ENCODE results near the gene MCF2L. TPM values are rescaled to one million over a fixed set of nuclear protein-coding genes. Genes with fewer than 3 reads are reported as not detected.

Gene MCF2L
- total and polyA plus RNA-seq, 10 of the 15 experiments (the other 5 are each of a cell fraction or from before 2014, with no cell fraction given) = 0.06 to 1.1 (median 0.21) TPM; not detected in 2

GRCh38 chr13:113074876-113075275, 105.9 kb downstream of the MCF2L start:
- CTCF ChIA-PET = no interaction called here
- TF ChIP-seq ZBTB11 (CRISPR knock-in tag; IDR thresholded peaks at IDR 0.05) (no peak), MEF2B (IDR thresholded peaks at IDR 0.05; ENCODE audit: partially characterized antibody, poor library complexity, severe bottlenecking) (no peak), ETV6 (conservative IDR thresholded peaks at IDR 0.05 in 1 of 2, IDR thresholded peaks at IDR 0.05 in 1 of 2; ENCODE audit: borderline replicate concordance in 1 of 2, low read depth in 1 of 2) (no peak), FOXM1 (IDR thresholded peaks at IDR 0.05; ENCODE audit: low read depth, low read length) (no peak), PRDM15 (CRISPR knock-in tag; IDR thresholded peaks at IDR 0.05) (no peak), BHLHE40 (IDR thresholded peaks at IDR 0.05; ENCODE audit: borderline replicate concordance in 1 of 2, low read depth in 2 of 2, low read length in 1 of 2) (no peak), PBX3 (IDR thresholded peaks at IDR 0.05; ENCODE audit: insufficient replicate concordance, low read depth, low read length) (no peak), HSF1 (IDR thresholded peaks at IDR 0.05; ENCODE audit: low read depth, low read length) (no peak), ZSCAN29 (IDR thresholded peaks at IDR 0.05) (no peak), RAD21 (IDR thresholded peaks at IDR 0.05; ENCODE audit: insufficient read depth, low read depth, low read length) (no peak), RFX5 (IDR thresholded peaks at IDR 0.05; ENCODE audit: low read depth, low read length) (no peak), NR2C1 (IDR thresholded peaks at IDR 0.05) (no peak), TARDBP (IDR thresholded peaks at IDR 0.05; ENCODE audit: borderline replicate concordance) (no peak), YBX1 (IDR thresholded peaks at IDR 0.05) (no peak)

More at GRCh38 chr13:113074876-113075275, 105.9 kb downstream of the MCF2L start:
- no peak overlapping the region for H2AFZ ChIP-seq (ENCODE audit: control insufficient read depth, low read depth, low read length)
- ChIA-PET SMC1A (ENCODE audit: uncharacterized antibody, unreplicated experiment) (no interaction called here), POLR2A (interaction anchor here (0.7 kb wide), 1 partner anchor 526 kb away, joined by 5 read pairs; no protein-coding TSS in a partner anchor), RAD21 (ENCODE audit: unreplicated experiment) (no interaction called here)
- H3K9ac ChIP-seq (ENCODE audit: control insufficient read depth, insufficient read depth, low read length) = no peak overlapping the region
- no peak overlapping the region for H3K4me3 ChIP-seq
- H3K27ac ChIP-seq (ENCODE audit: control insufficient read depth, insufficient read depth) = no peak overlapping the region
- H3K79me2 ChIP-seq (ENCODE audit: control insufficient read depth, insufficient read depth, low read length) = no peaks in the 10 kb centered on the region
- H3K27me3 ChIP-seq (replicated peaks in 1 of 2; ENCODE audit: control insufficient read depth in 2 of 2, insufficient read depth in 2 of 2, low read length in 1 of 2) = no peaks in the 10 kb centered on the region
- no peaks in the 10 kb centered on the region for H3K9me3 ChIP-seq (replicated peaks; ENCODE audit: control insufficient read depth, insufficient read depth, low read length)
- WGBS (ENCODE audit: insufficient coverage, insufficient replicate concordance, low lambda C conversion rate, missing lambda C conversion rate) = 75% methylated on average over 15 of the region's 22 CpGs
- ATAC-seq (no peak), FAIRE-seq (no peak), DNase-seq (ENCODE audit: low read depth, low spot score) (no peak)
- H3K36me3 ChIP-seq (ENCODE audit: control insufficient read depth in 2 of 2, insufficient read depth in 2 of 2, low read length in 1 of 2) = no peaks in the 10 kb centered on the region
- BruUV-seq (replicated peaks) = no TSS peak
- no peaks in the 10 kb centered on the region for H3K4me1 ChIP-seq (ENCODE audit: control insufficient read depth, insufficient read depth, low read length)
- H4K20me1 ChIP-seq (ENCODE audit: control insufficient read depth, insufficient read depth) = no peaks in the 10 kb centered on the region
- in situ Hi-C loops (cut with MboI) (no loop called here), intact Hi-C loops (cut with micrococcal nuclease; ENCODE audit: unreplicated experiment) (no loop called here)
- H3K4me2 ChIP-seq (ENCODE audit: control insufficient read depth, insufficient read depth) = no peak overlapping the region
